GM19023 (cell line): ENCODE measurements around the gene CPNE5.
"Not testable (repeated sequence)": the region's sequence is repeated elsewhere in the genome, so short reads cannot be mapped to it uniquely, and the experiment has no call there.

Experiments used
- ATAC-seq: cut with Tn5 transposase; IDR thresholded peaks from one replicate; pipeline ENCODE4 v1.9.1; 2021; ENCODE audit warnings: mild to moderate bottlenecking, moderate library complexity; ENCODE audit not compliant: unreplicated experiment

Gene CPNE5

GRCh38 chr6:36706339-36706738 lies 132.9 kb downstream of the CPNE5 start:
- no peak for ATAC-seq

GRCh38 chr6:36704961-36705577 lies 134.2 kb downstream of the CPNE5 start:
- not testable (repeated sequence) for ATAC-seq

- ATAC-seq: no peak
These were observed 135.3 kb downstream of the CPNE5 start for GRCh38 chr6:36703982-36704381.

GRCh38 chr6:36703081-36703606 lies 136.1 kb downstream of the CPNE5 start:
- ATAC-seq: no peak

- no peak for ATAC-seq
These were observed 136.6 kb downstream of the CPNE5 start for GRCh38 chr6:36702656-36703055.

- ATAC-seq: no peak
These were observed 137.7 kb downstream of the CPNE5 start for GRCh38 chr6:36701401-36701991.

- ATAC-seq: no peak
These were observed 138.4 kb downstream of the CPNE5 start for GRCh38 chr6:36700831-36701230.

- no peak for ATAC-seq
These were observed 139.0 kb downstream of the CPNE5 start for GRCh38 chr6:36700071-36700812.

- ATAC-seq: no peak
These were observed 139.9 kb downstream of the CPNE5 start for GRCh38 chr6:36699348-36699747.

GRCh38 chr6:36698871-36699271 lies 140.4 kb downstream of the CPNE5 start:
- no peak for ATAC-seq

- no peak for ATAC-seq
These were observed 141.0 kb downstream of the CPNE5 start for GRCh38 chr6:36698196-36698595.

- no peak for ATAC-seq
These were observed 141.8 kb downstream of the CPNE5 start, which contains the start of gene RAB44 for GRCh38 chr6:36697481-36697903. Gene RAB44 (plus strand): TSS chr6:36697826. CDS start chr6:36704236, 6,410 bp downstream.

- no peak for ATAC-seq
These were observed 143.8 kb downstream of the CPNE5 start for GRCh38 chr6:36695414-36695813.

GRCh38 chr6:36694616-36695015 lies 144.6 kb downstream of the CPNE5 start:
- no peak for ATAC-seq

- ATAC-seq: no peak
These were observed 146.2 kb downstream of the CPNE5 start for GRCh38 chr6:36692861-36693702.

GRCh38 chr6:36692220-36692619 lies 147.0 kb downstream of the CPNE5 start:
- ATAC-seq: no peak

GRCh38 chr6:36691612-36692011 lies 147.6 kb downstream of the CPNE5 start:
- ATAC-seq: no peak

- no peak for ATAC-seq
These were observed 148.2 kb downstream of the CPNE5 start for GRCh38 chr6:36691011-36691410.
